H1 (cell line): Measurements from ENCODE around the gene CKS1B. TPM values are rescaled to one million over a fixed set of nuclear protein-coding genes. Genes with fewer than 3 reads are reported as not detected.
A peak's percentile ranks its signal among the peaks of the same experiment; 100 is the strongest.

Experiments used
- CTCF ChIA-PET: fragments of 300-600 bp; sonication (Branson Sonifier 250); formaldehyde crosslinking; loops from one replicate; lab custom pipeline; 2021; ENCODE audit not compliant: partially characterized antibody; lab: Charles Lee
- POLR2A ChIA-PET: fragments of 300-600 bp; sonication (Branson Sonifier 250); formaldehyde crosslinking; loops from one replicate; lab custom pipeline; 2021; ENCODE audit warnings: inconsistent platforms; ENCODE audit not compliant: partially characterized antibody; lab: Charles Lee
- DNase-seq, 2 experiments: peaks; one replicate each; pipeline versions ENCODE4 v3.0.0 to v3.0.0-alpha.2; 2010 to 2022; ENCODE audit warnings: low spot score in 2 of 2, low read depth in 1 of 2, mixed read lengths in 1 of 2
- FAIRE-seq: peaks from 2 replicates; lab custom pipeline; 2011; peaks lifted over from hg19 to GRCh38; lab: Jason Lieb, UNC
- H2AFZ ChIP-seq: 2 replicates; pipeline ENCODE4 v1.8.1; 2012; ENCODE audit warnings: low read length, inconsistent platforms
- H2AK5ac ChIP-seq: 2 replicates; pipeline ENCODE4 v1.6.1; 2013; ENCODE audit warnings: low read depth, low read length
- H2BK120ac ChIP-seq: replicated peaks from 2 replicates; pipeline ENCODE3; 2013; ENCODE audit warnings: low read depth, low read length, inconsistent platforms
- H2BK12ac ChIP-seq: 2 replicates; pipeline ENCODE4 v1.6.1; 2013; ENCODE audit warnings: low read depth, low read length
- H2BK15ac ChIP-seq: 2 replicates; pipeline ENCODE4 v1.6.1; 2013; ENCODE audit warnings: low read length
- H2BK20ac ChIP-seq: 2 replicates; pipeline ENCODE4 v1.6.1; 2013; ENCODE audit warnings: low read length
- H2BK5ac ChIP-seq: 2 replicates; pipeline ENCODE4 v1.6.1; 2013; ENCODE audit warnings: low read depth, low read length
- H3K14ac ChIP-seq: 2 replicates; pipeline ENCODE4 v1.6.1; 2013; ENCODE audit warnings: inconsistent platforms; ENCODE audit not compliant: insufficient read length
- H3K18ac ChIP-seq: 2 replicates; pipeline ENCODE4 v1.6.1; 2013; ENCODE audit warnings: low read length; ENCODE audit errors: extremely low read depth
- H3K23ac ChIP-seq: 2 replicates; pipeline ENCODE4 v1.6.1; 2013; ENCODE audit warnings: inconsistent platforms; ENCODE audit not compliant: insufficient read length
- H3K23me2 ChIP-seq: 2 replicates; pipeline ENCODE4 v1.6.1; 2013; ENCODE audit warnings: low read depth, low read length
- H3K27ac ChIP-seq: 2 replicates; pipeline ENCODE4 v1.6.1; 2011; ENCODE audit warnings: low read depth, low read length, inconsistent platforms
- H3K27me3 ChIP-seq, 4 experiments: replicated peaks in 1 of 4; 1 replicate in 1 of 4; 2 replicates in 3 of 4; pipeline versions ENCODE4 v1.6.1 to v1.8.1; 2011 to 2013; ENCODE audit warnings: low read length in 3 of 4, mild to moderate bottlenecking in 3 of 4, inconsistent platforms in 2 of 4, mixed read lengths in 2 of 4, moderate library complexity in 1 of 4; ENCODE audit not compliant: control insufficient read depth in 3 of 4, insufficient read depth in 3 of 4; ENCODE audit errors: extremely low read depth in 1 of 4
- H3K36me3 ChIP-seq, 4 experiments: 2 replicates each; pipeline versions ENCODE4 v1.6.1 to v1.8.1; 2011 to 2013; ENCODE audit warnings: mild to moderate bottlenecking in 4 of 4, low read length in 3 of 4, moderate library complexity in 2 of 4, control low read depth in 1 of 4, inconsistent platforms in 1 of 4; ENCODE audit not compliant: insufficient read depth in 4 of 4, control insufficient read depth in 2 of 4
- H3K4ac ChIP-seq: replicated peaks from 2 replicates; pipeline ENCODE3; 2013; ENCODE audit warnings: low read length, low read depth, mixed read lengths, inconsistent platforms; ENCODE audit not compliant: insufficient read length
- H3K4me1 ChIP-seq, 4 experiments: replicated peaks in 1 of 4; 1 replicate in 1 of 4; 2 replicates in 3 of 4; pipeline versions ENCODE4 v1.6.1 to v1.8.1; 2011 to 2013; ENCODE audit warnings: low read length in 3 of 4, inconsistent platforms in 2 of 4, mixed read lengths in 1 of 4; ENCODE audit not compliant: insufficient read depth in 4 of 4, control insufficient read depth in 3 of 4
- H3K4me2 ChIP-seq, 2 experiments: 2 replicates each; pipeline versions ENCODE4 v1.6.1 to v1.8.1; 2011 to 2013; ENCODE audit warnings: low read depth in 2 of 2, low read length in 2 of 2, control low read depth in 1 of 2, inconsistent platforms in 1 of 2, mild to moderate bottlenecking in 1 of 2; ENCODE audit not compliant: insufficient read depth in 1 of 2
- H3K4me3 ChIP-seq, 4 experiments: fragments of 200-600, 300-600 bp in 1 of 4; sonication (generic), shearing (Covaris generic), sonication (Bioruptor Twin) in 1 of 4; 2 replicates each; pipeline versions ENCODE4 v1.5.1 to v1.8.1; 2011 to 2016; ENCODE audit warnings: low read length in 4 of 4, low read depth in 3 of 4, control low read depth in 2 of 4, inconsistent platforms in 2 of 4, mild to moderate bottlenecking in 2 of 4, mixed read lengths in 1 of 4, moderate library complexity in 1 of 4; ENCODE audit not compliant: insufficient read depth in 2 of 4; ENCODE audit errors: extremely low read depth in 1 of 4
- H3K56ac ChIP-seq: replicated peaks from 2 replicates; pipeline ENCODE3; 2013; ENCODE audit warnings: low read depth, mild to moderate bottlenecking, mixed read lengths, low read length, inconsistent platforms; ENCODE audit not compliant: insufficient read length
- H3K79me1 ChIP-seq: 2 replicates; pipeline ENCODE4 v1.6.1; 2013; ENCODE audit warnings: low read depth, low read length, control low read depth
- H3K79me2 ChIP-seq, 2 experiments: 2 replicates each; pipeline versions ENCODE4 v1.6.1 to v1.8.1; 2012 to 2013; ENCODE audit warnings: low read length in 2 of 2, mild to moderate bottlenecking in 2 of 2, inconsistent platforms in 1 of 2; ENCODE audit not compliant: insufficient read depth in 2 of 2, control insufficient read depth in 1 of 2
- H3K9ac ChIP-seq, 4 experiments: replicated peaks in 1 of 4; 1 replicate in 1 of 4; 2 replicates in 3 of 4; pipeline versions ENCODE4 v1.6.1 to v1.8.1; 2011 to 2013; ENCODE audit warnings: low read depth in 3 of 4, low read length in 3 of 4, control low read depth in 2 of 4, mild to moderate bottlenecking in 2 of 4, moderate library complexity in 2 of 4, inconsistent platforms in 1 of 4; ENCODE audit errors: extremely low read depth in 1 of 4
- H3K9me3 ChIP-seq, 2 experiments: 2 replicates each; pipeline versions ENCODE4 v1.6.1 to v1.8.1; 2012 to 2013; ENCODE audit warnings: mild to moderate bottlenecking in 2 of 2, moderate library complexity in 2 of 2, control low read depth in 1 of 2, inconsistent platforms in 1 of 2, low read depth in 1 of 2, low read length in 1 of 2, mixed read lengths in 1 of 2; ENCODE audit not compliant: insufficient read depth in 2 of 2
- H4K20me1 ChIP-seq, 2 experiments: replicated peaks in 1 of 2; 2 replicates each; pipeline versions ENCODE3 to v1.8.1; 2011 to 2013; ENCODE audit warnings: inconsistent platforms in 2 of 2, low read length in 2 of 2, mild to moderate bottlenecking in 1 of 2; ENCODE audit not compliant: insufficient read depth in 2 of 2, control insufficient read depth in 1 of 2
- H4K5ac ChIP-seq: 2 replicates; pipeline ENCODE4 v1.6.1; 2013; ENCODE audit warnings: low read length, low read depth, mixed read lengths, inconsistent platforms; ENCODE audit not compliant: insufficient read length
- H4K8ac ChIP-seq: 2 replicates; pipeline ENCODE4 v1.8.0; 2013; ENCODE audit warnings: mild to moderate bottlenecking, moderate library complexity, low read length, inconsistent platforms; ENCODE audit not compliant: insufficient read depth; ENCODE audit errors: extremely low read depth
- H4K91ac ChIP-seq: replicated peaks from 2 replicates; pipeline ENCODE3; 2013; ENCODE audit warnings: low read length, mixed read lengths, inconsistent platforms; ENCODE audit not compliant: insufficient read length
- ASH2L ChIP-seq: fragments of 200-600, 300-600 bp; sonication (generic); IDR thresholded peaks from one replicate; pipeline ENCODE4 v1.7.1; 2017; ENCODE audit warnings: low read length
- CBX5 ChIP-seq: fragments of 300-800, 300-1000 bp; sonication (generic); IDR thresholded peaks from 2 replicates; pipeline ENCODE4 v1.7.1; 2016; ENCODE audit warnings: antibody characterized with exemption, low read length, low read depth
- CEBPB ChIP-seq: IDR thresholded peaks from 2 replicates; pipeline ENCODE4 v1.6.1; 2012; ENCODE audit warnings: low read depth, low read length
- CHD1 ChIP-seq: IDR thresholded peaks from 2 replicates; pipeline ENCODE4 v1.6.1; 2012; ENCODE audit warnings: low read depth, low read length, improper control_type of control experiment
- FOSL1 ChIP-seq: IDR thresholded peaks from 2 replicates; pipeline ENCODE4 v1.6.1; 2011; ENCODE audit warnings: mild to moderate bottlenecking, low read depth, low read length, moderate library complexity; ENCODE audit not compliant: insufficient read depth
- GTF2F1 ChIP-seq: IDR thresholded peaks from 2 replicates; pipeline ENCODE4 v1.6.1; 2012; ENCODE audit warnings: low read depth, low read length, improper control_type of control experiment, borderline replicate concordance
- KDM1A ChIP-seq: fragments of 200-600, 300-600 bp; sonication (generic); IDR thresholded peaks from 2 replicates; pipeline ENCODE4 v1.7.1; 2016; ENCODE audit warnings: mild to moderate bottlenecking, low read length, borderline replicate concordance
- KDM4A ChIP-seq: IDR thresholded peaks from one replicate; pipeline ENCODE4 v1.7.1; 2012; ENCODE audit warnings: low read depth, mild to moderate bottlenecking, moderate library complexity, low read length, inconsistent platforms; ENCODE audit not compliant: severe bottlenecking
- KDM5A ChIP-seq: fragments of 200-600 bp; IDR thresholded peaks from 2 replicates; pipeline ENCODE4 v1.7.1; 2012; ENCODE audit warnings: mild to moderate bottlenecking, low read length, inconsistent platforms, mixed read lengths
- POLR2A ChIP-seq, 2 experiments: IDR thresholded peaks; 1 replicate in 1 of 2; 2 replicates in 1 of 2; pipeline ENCODE4 v1.6.1; 2011; ENCODE audit warnings: low read depth in 2 of 2, low read length in 2 of 2, mild to moderate bottlenecking in 2 of 2; ENCODE audit errors: control extremely low read depth in 1 of 2
- POU5F1 ChIP-seq: IDR thresholded peaks from 2 replicates; pipeline ENCODE4 v1.6.1; 2011; ENCODE audit warnings: low read depth, mild to moderate bottlenecking, low read length, moderate library complexity
- RNF2 ChIP-seq: fragments of 200-900, 300-1000 bp; sonication (generic); IDR thresholded peaks from 2 replicates; pipeline ENCODE4 v1.7.1; 2016; ENCODE audit warnings: borderline replicate concordance, low read depth, mild to moderate bottlenecking, antibody characterized with exemption, low read length; ENCODE audit not compliant: poor library complexity, severe bottlenecking; ENCODE audit errors: missing control alignments
- YY1 ChIP-seq: IDR thresholded peaks from 2 replicates; pipeline ENCODE4 v1.6.1; 2011; ENCODE audit warnings: low read depth, mild to moderate bottlenecking, low read length
- WGBS, 2 experiments: shearing (Covaris generic) in 1 of 2; methylation state at CpG; one replicate each; pipeline versions ENCODE4 v1.1.6 to v1.1.7; 2013 to 2015; ENCODE audit warnings: low lambda C conversion rate in 2 of 2, mixed read lengths in 2 of 2, inconsistent platforms in 1 of 2, low coverage in 1 of 2, missing lambda C conversion rate in 1 of 2; ENCODE audit not compliant: insufficient replicate concordance in 2 of 2, insufficient coverage in 1 of 2, insufficient read length in 1 of 2; ENCODE audit errors: extremely low coverage in 1 of 2, missing lambda C conversion rate in 1 of 2; 5-methylcytosine and 5-hydroxymethylcytosine counted together
- polyA plus RNA-seq, 7 experiments: library from polyadenylated mRNA; depleted of rRNA in 3 of 7; stranded (reverse) in 5 of 7; unstranded in 2 of 7; fragments of >200 nt in 5 of 7; fragments of 200-250 nt in 2 of 7; gene quantifications; 1 replicate in 5 of 7; 2 replicates in 1 of 7; 4 replicates in 1 of 7; pipeline versions ENCODE4 v1.2.1 to v1.2.3, GENCODE V29; 2011 to 2013; ENCODE audit warnings: missing spikeins in 2 of 7, mixed read lengths in 2 of 7
- total RNA-seq: library from RNA; stranded (reverse); fragmentation: NEBNext Ultra II Directional; extraction: Animal tissue kit (Norgen Biotek cat#: 25700); gene quantifications from 2 replicates; pipeline ENCODE4 v1.2.1, GENCODE V29; 2021

The CKS1B gene
- total and polyA plus RNA-seq, 2 of the 8 experiments (the other 6 are each of a cell fraction or from before 2014, with no cell fraction given): 294 to 1,025 TPM

DNA sequence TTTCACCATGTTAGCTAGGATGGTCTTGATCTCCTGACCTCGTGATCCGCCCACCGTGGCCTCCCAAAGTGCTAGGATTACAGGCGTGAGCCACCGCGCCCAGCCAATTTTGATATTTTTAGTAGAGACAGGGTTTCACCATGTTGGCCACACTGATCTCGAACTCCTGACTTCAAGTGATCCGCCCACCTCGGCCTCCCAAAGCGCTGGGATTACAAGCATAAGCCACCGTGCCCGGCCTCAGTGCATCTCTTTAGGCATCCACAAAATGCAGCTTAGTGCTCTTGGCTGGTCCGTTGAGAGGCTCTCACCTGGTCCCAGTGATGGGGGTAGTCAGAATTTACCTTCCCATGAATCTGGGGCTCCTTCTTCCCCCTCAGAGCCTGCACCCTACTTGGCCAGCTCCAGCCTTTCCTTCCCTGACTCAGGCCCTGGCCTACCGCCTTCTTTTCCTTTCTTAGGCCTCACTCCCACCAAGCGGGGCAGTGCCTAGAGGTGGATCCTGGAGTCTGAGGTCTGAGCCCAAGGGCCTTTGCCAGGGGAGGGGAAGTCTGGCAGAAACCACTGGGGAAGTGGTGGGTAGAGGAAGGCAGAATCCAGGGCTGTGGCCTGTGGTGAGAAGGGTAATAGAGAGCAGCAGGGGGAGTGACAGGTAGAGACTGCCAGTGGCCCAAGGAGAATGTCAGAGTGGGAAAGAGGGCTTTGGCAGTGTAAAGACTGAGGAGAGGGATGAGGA is 22.7 kb downstream of the CKS1B start:
- peaks cover 0 to 9% (median 4%) of the 10 kb centered on the region in 4 experiments; a peak in 4 of 7 replicates for H3K4me1 ChIP-seq
- H4K20me1 ChIP-seq: no peaks in the 10 kb centered on the region
- no peak overlapping the region for H4K91ac ChIP-seq
- no peak overlapping the region for H2AFZ ChIP-seq
- no peak overlapping the region for H3K4ac ChIP-seq
- 92% methylated on average over 14 of the region's 15 CpGs; no CpG with 5 or more reads in 1 of the 2 experiments for WGBS, 2 experiments
- no peak overlapping the region for H2BK20ac ChIP-seq
- no peak overlapping the region for H2AK5ac ChIP-seq
- H3K56ac ChIP-seq: no peak overlapping the region
- H4K5ac ChIP-seq: no peak overlapping the region
- no peaks in the 10 kb centered on the region for H3K27me3 ChIP-seq
- H3K79me1 ChIP-seq: no peaks in the 10 kb centered on the region
- no peaks in the 10 kb centered on the region for H3K79me2 ChIP-seq
- H4K8ac ChIP-seq: no peak overlapping the region
- peaks cover 12% of the 10 kb centered on the region; the same call in 1 of the 2 replicates for H3K23me2 ChIP-seq
- no peak overlapping the region for H3K9ac ChIP-seq
- no peak overlapping the region for H3K27ac ChIP-seq
- POLR2A ChIA-PET: interaction anchor here (1.3 to 42.8 kb wide), 6 partner anchors 10 to 61 kb away, joined by 3 to 702 read pairs (median 17); partner anchors contain the start of genes CKS1B, FLAD1, PBXIP1 and PMVK
- no peaks in the 10 kb centered on the region for H3K9me3 ChIP-seq
- H3K36me3 ChIP-seq: peaks cover 0 to 3% (median 1%) of the 10 kb centered on the region in 4 experiments; a peak in 3 of 8 replicates
- H2BK12ac ChIP-seq: 0 out of 2 replicates have a peak overlapping the region, but pooled peaks have one; percentile 84
- CTCF ChIA-PET: interaction anchor here (0.9 to 14.0 kb wide), 14 partner anchors 18 to 169 kb away, joined by 3 to 334 read pairs (median 10); partner anchors contain the start of genes CKS1B, EFNA4, FLAD1 and PBXIP1
- no peak overlapping the region for H3K23ac ChIP-seq
- no peak overlapping the region for H2BK120ac ChIP-seq
- H3K18ac ChIP-seq: no peak overlapping the region
- H3K4me3 ChIP-seq: no peak overlapping the region
- no peak overlapping the region for H3K14ac ChIP-seq
- H2BK5ac ChIP-seq: no peak overlapping the region
- H3K4me2 ChIP-seq: no peak overlapping the region
- FAIRE-seq (no peak), DNase-seq (no peak)
- 0 out of 2 replicates have a peak overlapping the region, but pooled peaks have one; percentile 72 for H2BK15ac ChIP-seq
- TF ChIP-seq CEBPB (no peak), ASH2L (no peak), FOSL1 (no peak), KDM4A (no peak), KDM5A (no peak), RNF2 (no peak), CBX5 (no peak), KDM1A (no peak), POLR2A (IDR thresholded peaks at IDR 0.05; ENCODE audit: control extremely low read depth in 1 of 2, low read depth in 2 of 2, low read length in 2 of 2) (no peak), GTF2F1 (no peak), CHD1 (no peak), POU5F1 (no peak), YY1 (no peak)
